Measurements from ENCODE around the gene RTN4RL2.
A peak's percentile ranks its signal among the peaks of the same experiment; 100 is the strongest.

Gene RTN4RL2

GRCh38 chr11:57460022-57460757, at the start of gene RTN4RL2:
Gene RTN4RL2, plus strand, starts transcription at chr11:57460528. Its CDS starts 338 bp downstream, at chr11:57460866.
- peak; percentile 72 to 75 for DNase-seq

- no peak for DNase-seq
Observed at GRCh38 chr11:57413681-57414080, 46.6 kb upstream of the RTN4RL2 start.

- DNase-seq: no peak
Observed at GRCh38 chr11:57414612-57415212, 45.6 kb upstream of the RTN4RL2 start.

GRCh38 chr11:57416436-57416835, 43.9 kb upstream of the RTN4RL2 start:
- no peak for DNase-seq

GRCh38 chr11:57417056-57417455, 43.3 kb upstream of the RTN4RL2 start:
- DNase-seq: no peak

GRCh38 chr11:57418131-57418530, 42.2 kb upstream of the RTN4RL2 start:
- no peak for DNase-seq

DNA sequence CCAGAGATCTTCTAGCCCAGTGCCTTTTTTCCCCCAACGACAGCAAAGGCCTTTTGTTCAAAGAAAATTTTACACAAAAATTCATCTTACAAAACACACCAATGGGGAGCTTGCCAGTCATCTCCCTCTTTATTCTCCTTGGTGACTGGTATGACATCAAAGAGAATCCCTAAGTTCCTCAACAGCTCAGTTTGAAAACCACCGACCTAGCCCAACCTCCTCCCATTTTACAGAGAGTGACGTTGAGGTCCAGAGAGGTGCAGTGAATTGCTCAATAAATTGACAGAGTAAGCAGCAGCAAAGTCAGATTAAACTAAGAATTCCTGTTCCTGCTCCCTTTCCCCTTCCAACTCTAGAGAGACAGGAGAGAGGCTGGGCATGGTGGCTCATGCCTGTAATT, 41.2 kb upstream of the RTN4RL2 start:
- no peak for DNase-seq

DNA sequence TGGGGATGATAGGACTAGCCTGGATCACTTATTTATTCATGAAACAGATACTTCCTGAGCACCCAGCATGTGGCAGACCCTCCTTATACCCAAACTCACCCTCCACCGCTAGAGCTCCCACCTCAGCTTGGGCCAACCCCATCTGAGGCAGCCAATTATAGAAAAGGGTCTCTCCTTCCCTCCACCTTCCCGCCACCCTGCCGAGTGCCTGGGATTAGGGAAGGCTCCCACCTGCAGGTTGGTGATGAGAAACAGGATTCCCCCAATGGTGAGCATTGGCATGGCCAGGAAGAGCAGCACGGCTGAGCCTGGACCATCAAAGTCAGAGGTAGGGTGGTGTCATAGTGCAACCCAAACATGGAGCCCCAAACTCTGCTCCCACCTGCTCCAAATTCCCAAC, 39.3 kb upstream of the RTN4RL2 start:
- DNase-seq: no peak

- DNase-seq: no peak
Observed at GRCh38 chr11:57421805-57422204, 38.5 kb upstream of the RTN4RL2 start.

- no peak for DNase-seq
Observed at GRCh38 chr11:57422669-57423068, 37.7 kb upstream of the RTN4RL2 start.

GRCh38 chr11:57424137-57424791, 36.1 kb upstream of the RTN4RL2 start:
- DNase-seq: no peak

GRCh38 chr11:57424792-57425564, 35.4 kb upstream of the RTN4RL2 start:
- no peak for DNase-seq

- no peak for DNase-seq
Observed at GRCh38 chr11:57425565-57426438, 34.5 kb upstream of the RTN4RL2 start.

DNA sequence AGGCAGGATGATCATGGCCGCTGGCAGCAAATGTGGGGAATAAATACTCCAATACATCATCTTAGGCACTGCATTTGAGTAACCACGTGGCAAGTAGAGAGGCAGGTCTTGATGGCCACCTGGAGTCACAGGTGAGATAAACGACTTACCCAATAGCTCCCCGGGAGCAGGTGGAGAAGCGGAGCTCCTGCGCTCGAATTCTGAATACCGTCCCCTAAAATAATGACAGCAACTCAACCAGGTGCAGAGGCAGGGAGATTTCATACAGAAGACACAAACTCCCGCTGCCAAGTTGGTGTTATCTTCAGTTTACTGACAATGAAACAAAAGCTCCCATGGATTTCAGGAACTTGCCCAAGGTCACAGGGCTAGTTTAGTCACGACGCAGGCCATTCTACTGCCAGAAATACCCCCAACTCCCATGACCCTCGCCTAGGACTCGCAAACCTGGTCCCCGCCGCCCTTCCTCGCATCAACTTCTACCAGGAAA, 33.8 kb upstream of the RTN4RL2 start:
- no peak for DNase-seq

- DNase-seq: no peak
Observed at GRCh38 chr11:57426929-57427726, 33.2 kb upstream of the RTN4RL2 start, which contains the start of gene SLC43A3. Gene SLC43A3, minus strand, starts transcription at chr11:57427121. Its CDS starts 949 bp downstream, at chr11:57426172.

DNA sequence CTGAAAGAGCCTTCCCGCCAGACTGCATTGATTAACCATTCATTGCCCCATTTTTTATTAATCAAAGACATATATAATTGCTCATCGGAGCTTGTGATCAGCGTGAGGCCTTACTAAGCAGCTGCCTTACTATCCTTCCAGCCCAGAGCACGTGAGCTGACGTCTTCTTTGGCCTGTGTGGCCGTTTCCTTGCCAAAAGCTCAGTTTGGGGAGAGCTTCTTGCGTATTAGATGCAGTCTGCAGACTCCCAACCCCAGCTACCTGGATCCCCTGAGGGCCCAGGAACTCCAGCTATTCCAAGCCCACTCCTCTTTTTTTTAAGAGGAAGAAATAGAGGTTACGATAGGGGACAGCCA, 32.6 kb upstream of the RTN4RL2 start:
- DNase-seq: no peak

DNA sequence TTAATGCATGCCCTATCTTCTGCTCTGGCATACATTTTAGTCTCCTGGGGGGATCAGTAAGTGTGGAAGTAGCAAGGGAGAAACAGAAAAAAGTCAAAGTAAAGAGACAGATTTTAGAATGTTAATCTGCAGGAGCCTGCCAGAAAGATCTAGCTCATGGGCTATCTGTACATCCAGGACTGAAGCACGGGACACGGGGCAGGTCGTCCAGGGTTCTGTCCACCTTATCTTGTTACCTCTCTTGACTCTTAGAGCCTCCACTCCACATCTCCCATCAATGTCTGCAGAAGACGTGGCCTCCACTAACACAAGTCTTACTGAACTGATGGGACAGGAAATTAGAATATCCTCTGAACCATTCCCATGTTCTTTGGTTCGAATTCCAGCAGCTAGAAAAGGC, 31.7 kb upstream of the RTN4RL2 start:
- DNase-seq: no peak

DNA sequence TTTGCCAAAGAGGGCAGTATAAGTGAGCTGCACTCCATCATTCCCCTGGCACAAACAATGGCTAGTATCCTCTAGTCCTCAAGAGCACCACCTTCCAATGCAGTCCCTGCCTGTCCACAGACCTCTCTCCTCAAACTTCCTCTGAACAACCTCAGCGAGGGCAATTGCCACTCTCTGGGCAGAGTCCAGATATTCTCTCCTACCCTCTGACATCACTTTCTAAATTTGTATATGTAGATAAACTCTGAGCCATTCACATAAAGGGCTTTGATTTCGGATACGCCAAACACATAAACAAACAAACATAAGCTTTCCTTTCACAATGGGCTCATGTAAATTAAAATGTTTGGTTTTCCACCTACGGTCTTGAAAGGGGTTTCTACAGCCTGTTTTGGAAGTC, 30.4 kb upstream of the RTN4RL2 start:
- DNase-seq: no peak

- DNase-seq: no peak
Observed at GRCh38 chr11:57430952-57431351, 29.4 kb upstream of the RTN4RL2 start.

GRCh38 chr11:57432149-57432561, 28.2 kb upstream of the RTN4RL2 start:
- DNase-seq: no peak

GRCh38 chr11:57432714-57433163, 27.6 kb upstream of the RTN4RL2 start:
- no peak for DNase-seq

All from NCI-H524 (cell line).